Cardiac septum (tissue), 1 donor: Measurements from ENCODE around the gene SYP. TPM values are rescaled to one million over a fixed set of nuclear protein-coding genes. Genes with fewer than 3 reads are reported as not detected.

ENCODE experiments used
- DNase-seq: peaks from one replicate; pipeline ENCODE4 v3.0.0-alpha.2; 2020; ENCODE audit warnings: low spot score
- intact Hi-C: fragments of 100-400 bp; cut with DNase I; formaldehyde crosslinking; loops from one replicate; pipeline ENCODE4 v1.14.0; 2022
- total RNA-seq: library from RNA; stranded (reverse); fragmentation: NEBNext Ultra II Directional; extraction: Animal tissue kit (Norgen Biotek cat#: 25700); gene quantifications from one replicate; pipeline ENCODE4 v1.2.1, GENCODE V29; 2021
- donor health status: DM: no; HTN: no; CAD: no.

Gene SYP
- total RNA-seq, 1 donor from 2014 or later, result 1.2 TPM

- DNase-seq, result no peak
- intact Hi-C loops, result no loop called here
These were observed 27.0 kb upstream of the SYP start for GRCh38 chrX:49226946-49227345.

- intact Hi-C loops, result no loop called here
- DNase-seq, result no peak
These were observed 25.9 kb upstream of the SYP start for GRCh38 chrX:49225858-49226257.

GRCh38 chrX:49221868-49222267 is 21.9 kb upstream of the SYP start:
- DNase-seq, result no peak
- intact Hi-C loops, result no loop called here

- DNase-seq, result no peak
- intact Hi-C loops, result no loop called here
These were observed 20.1 kb upstream of the SYP start for GRCh38 chrX:49220100-49220499.

GRCh38 chrX:49214996-49215526 is 15.1 kb upstream of the SYP start:
- intact Hi-C loops, result no loop called here
- no peak for DNase-seq

GRCh38 chrX:49214416-49214815 is 14.4 kb upstream of the SYP start:
- DNase-seq, result no peak
- intact Hi-C loops, result no loop called here

- intact Hi-C loops, result no loop called here
- no peak for DNase-seq
These were observed 12.9 kb upstream of the SYP start for GRCh38 chrX:49212861-49213260.

- intact Hi-C loops, result no loop called here
- DNase-seq, result no peak
These were observed 12.2 kb upstream of the SYP start for GRCh38 chrX:49212209-49212608.

GRCh38 chrX:49211074-49211473 is 11.1 kb upstream of the SYP start:
- no peak for DNase-seq
- intact Hi-C loops, result no loop called here

- intact Hi-C loops, result no loop called here
- no peak for DNase-seq
These were observed 10.4 kb upstream of the SYP start for GRCh38 chrX:49210406-49210805.

- no peak for DNase-seq
- intact Hi-C loops, result no loop called here
These were observed 9.7 kb upstream of the SYP start for GRCh38 chrX:49209434-49210251.

- intact Hi-C loops, result no loop called here
- DNase-seq, result no peak
These were observed 8.4 kb upstream of the SYP start for GRCh38 chrX:49208399-49208798.

- no peak for DNase-seq
- intact Hi-C loops, result no loop called here
These were observed 6.5 kb upstream of the SYP start for GRCh38 chrX:49206543-49206942.

- intact Hi-C loops, result no loop called here
- no peak for DNase-seq
These were observed 5.5 kb upstream of the SYP start for GRCh38 chrX:49205443-49205842.

- no peak for DNase-seq
- intact Hi-C loops, result loop anchor here (5.0 kb wide), 1 partner anchor 63 kb away; the partner anchor contains the start of gene PPP1R3F
These were observed 4.7 kb upstream of the SYP start for GRCh38 chrX:49204709-49205108.

- intact Hi-C loops, result loop anchor here (5.0 kb wide), 1 partner anchor 63 kb away; the partner anchor contains the start of gene PPP1R3F
- no peak for DNase-seq
These were observed 4.0 kb upstream of the SYP start for GRCh38 chrX:49204017-49204416.

GRCh38 chrX:49203536-49203935 is 3.5 kb upstream of the SYP start:
- DNase-seq, result no peak
- intact Hi-C loops, result loop anchor here (5.0 kb wide), 1 partner anchor 64 kb away; the partner anchor contains the start of gene PPP1R3F

- intact Hi-C loops, result loop anchor here (5.0 kb wide), 1 partner anchor 65 kb away; the partner anchor contains the start of gene PPP1R3F
- no peak for DNase-seq
These were observed 2.0 kb upstream of the SYP start for GRCh38 chrX:49202022-49202421.

- intact Hi-C loops, result no loop called here
- no peak for DNase-seq
These were observed 738 bp downstream of the SYP start for GRCh38 chrX:49199315-49199595.

GRCh38 chrX:49198540-49199314 is 1.3 kb downstream of the SYP start:
- DNase-seq, result no peak
- intact Hi-C loops, result no loop called here
